ENCODE data around the gene GNAI2. TPM values are rescaled to one million over a fixed set of nuclear protein-coding genes. Genes with fewer than 3 reads are reported as not detected.

Gene GNAI2
- polyA plus RNA-seq, 1 donor (not counting 4 experiments of a cell fraction or from before 2014, with no cell fraction given): 268 TPM

DNA sequence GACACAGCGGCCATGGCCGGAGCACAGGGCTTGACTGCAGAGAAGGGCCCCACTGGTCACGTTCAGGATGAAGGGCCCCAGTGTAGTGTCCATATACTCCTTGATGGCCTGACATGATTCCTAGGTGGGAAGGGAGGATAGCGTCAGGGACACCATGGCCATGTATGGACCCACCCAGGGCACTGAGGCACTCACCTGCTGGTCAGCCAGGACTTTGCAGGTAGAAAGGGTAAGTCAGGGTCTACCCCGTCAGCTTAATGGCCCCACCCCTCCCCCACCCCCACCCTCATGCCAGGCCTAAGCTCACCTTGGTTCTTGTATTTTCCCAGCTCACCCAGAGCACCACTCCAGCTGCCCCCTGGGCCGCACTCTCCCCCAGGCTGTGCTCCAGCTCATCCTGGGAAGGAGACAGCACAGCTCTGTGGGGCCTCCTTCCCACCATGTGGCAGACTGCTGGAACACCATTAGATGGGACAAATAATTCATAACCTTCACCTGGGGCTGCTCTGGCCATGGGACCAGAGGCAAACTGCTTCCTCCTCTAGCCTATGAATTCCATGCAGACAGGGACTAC, 64.8 kb downstream of the GNAI2 start:
- dilution Hi-C loops (cut with MboI; ENCODE audit: extremely low pct_ligation_motif_present, low sequenced_read_pairs): no loop called here
- peak overlapping the region; percentile 76 for H3K9ac ChIP-seq (ENCODE audit: control insufficient read depth, extremely low read depth, insufficient read depth, low read length)
- peaks cover 0 to 4% of the 10 kb centered on the region in 2 experiments for H3K36me3 ChIP-seq (ENCODE audit: control insufficient read depth in 2 of 2, extremely low read depth in 1 of 2, insufficient read depth in 2 of 2, low read length in 2 of 2)
- H3K4me1 ChIP-seq (ENCODE audit: control insufficient read depth, extremely low read depth, insufficient read depth, low read length): peaks cover 39% of the 10 kb centered on the region
- no peak for TF ChIP-seq EZH2 (IDR thresholded peaks at IDR 0.05; ENCODE audit: low read length)
- TF ChIP-seq CTCF (optimal IDR thresholded peaks at IDR 0.05 in 1 of 3, IDR thresholded peaks at IDR 0.05 in 1 of 3, conservative IDR thresholded peaks at IDR 0.05 in 1 of 3; ENCODE audit: extremely low read depth in 1 of 3, insufficient read depth in 2 of 3, low read length in 3 of 3): no peak
- no peaks in the 10 kb centered on the region for H3K9me3 ChIP-seq (ENCODE audit: control insufficient read depth, low read depth, low read length)
- no peak overlapping the region for H2AFZ ChIP-seq (ENCODE audit: control insufficient read depth, low read length)
- no peak for DNase-seq (ENCODE audit: low read depth, low spot score)
- peak overlapping the region in 2 of 3 experiments; percentile 48 to 67 for H3K4me3 ChIP-seq (ENCODE audit: control insufficient read depth in 2 of 3, extremely low read depth in 1 of 3, insufficient read depth in 2 of 3, low read depth in 1 of 3, low read length in 3 of 3)
- H3K27me3 ChIP-seq (ENCODE audit: control insufficient read depth, extremely low read depth, insufficient read depth, low read length): no peaks in the 10 kb centered on the region
- H3K9me1 ChIP-seq (ENCODE audit: control insufficient read depth, extremely low read depth, insufficient read depth, low read length): peaks cover 5% of the 10 kb centered on the region
- H3K4me2 ChIP-seq (ENCODE audit: control insufficient read depth, extremely low read depth, insufficient read depth, low read depth, low read length): peak overlapping the region; percentile 79
- peaks cover 9% of the 10 kb centered on the region for H3K79me2 ChIP-seq (ENCODE audit: control insufficient read depth, insufficient read depth, low read length)
- H4K20me1 ChIP-seq (ENCODE audit: control insufficient read depth, extremely low read depth, insufficient read depth, low read length): no peaks in the 10 kb centered on the region
- FAIRE-seq: no peak
- H3K27ac ChIP-seq (ENCODE audit: control insufficient read depth, insufficient read depth, low read length): peak overlapping the region; percentile 97

GRCh38 chr3:50302095-50303012, 66.3 kb downstream of the GNAI2 start:
- H3K4me2 ChIP-seq (ENCODE audit: control insufficient read depth, extremely low read depth, insufficient read depth, low read depth, low read length): peak overlapping the region; percentile 37
- no peaks in the 10 kb centered on the region for H3K9me3 ChIP-seq (ENCODE audit: control insufficient read depth, low read depth, low read length)
- H2AFZ ChIP-seq (ENCODE audit: control insufficient read depth, low read length): no peak overlapping the region
- FAIRE-seq (no peak), DNase-seq (ENCODE audit: low read depth, low spot score) (no peak)
- peaks cover 5% of the 10 kb centered on the region for H3K9me1 ChIP-seq (ENCODE audit: control insufficient read depth, extremely low read depth, insufficient read depth, low read length)
- H3K4me1 ChIP-seq (ENCODE audit: control insufficient read depth, extremely low read depth, insufficient read depth, low read length): peaks cover 39% of the 10 kb centered on the region
- dilution Hi-C loops (cut with MboI; ENCODE audit: extremely low pct_ligation_motif_present, low sequenced_read_pairs): no loop called here
- no peaks in the 10 kb centered on the region for H3K36me3 ChIP-seq (ENCODE audit: control insufficient read depth in 2 of 2, extremely low read depth in 1 of 2, insufficient read depth in 2 of 2, low read length in 2 of 2)
- peak overlapping the region; percentile 60 for H3K27ac ChIP-seq (ENCODE audit: control insufficient read depth, insufficient read depth, low read length)
- no peaks in the 10 kb centered on the region for H3K27me3 ChIP-seq (ENCODE audit: control insufficient read depth, extremely low read depth, insufficient read depth, low read length)
- H3K9ac ChIP-seq (ENCODE audit: control insufficient read depth, extremely low read depth, insufficient read depth, low read length): no peak overlapping the region
- TF ChIP-seq CTCF (optimal IDR thresholded peaks at IDR 0.05 in 1 of 3, IDR thresholded peaks at IDR 0.05 in 1 of 3, conservative IDR thresholded peaks at IDR 0.05 in 1 of 3; ENCODE audit: extremely low read depth in 1 of 3, insufficient read depth in 2 of 3, low read length in 3 of 3): no peak
- TF ChIP-seq EZH2 (IDR thresholded peaks at IDR 0.05; ENCODE audit: low read length): no peak
- H3K4me3 ChIP-seq (ENCODE audit: control insufficient read depth in 2 of 3, extremely low read depth in 1 of 3, insufficient read depth in 2 of 3, low read depth in 1 of 3, low read length in 3 of 3): no peak overlapping the region
- H3K79me2 ChIP-seq (ENCODE audit: control insufficient read depth, insufficient read depth, low read length): peaks cover 9% of the 10 kb centered on the region
- no peaks in the 10 kb centered on the region for H4K20me1 ChIP-seq (ENCODE audit: control insufficient read depth, extremely low read depth, insufficient read depth, low read length)
